ENCODE results near the gene WFIKKN1.

Gene WFIKKN1

GRCh38 chr16:675884-676564 lies 45.2 kb downstream of the WFIKKN1 start:
- no peak for FAIRE-seq

- no peak for FAIRE-seq
These were observed 45.7 kb downstream of the WFIKKN1 start for GRCh38 chr16:676565-676902.

GRCh38 chr16:676913-677312 lies 46.1 kb downstream of the WFIKKN1 start:
- FAIRE-seq: no peak

GRCh38 chr16:677316-678190 lies 46.8 kb downstream of the WFIKKN1 start:
- no peak for FAIRE-seq

DNA sequence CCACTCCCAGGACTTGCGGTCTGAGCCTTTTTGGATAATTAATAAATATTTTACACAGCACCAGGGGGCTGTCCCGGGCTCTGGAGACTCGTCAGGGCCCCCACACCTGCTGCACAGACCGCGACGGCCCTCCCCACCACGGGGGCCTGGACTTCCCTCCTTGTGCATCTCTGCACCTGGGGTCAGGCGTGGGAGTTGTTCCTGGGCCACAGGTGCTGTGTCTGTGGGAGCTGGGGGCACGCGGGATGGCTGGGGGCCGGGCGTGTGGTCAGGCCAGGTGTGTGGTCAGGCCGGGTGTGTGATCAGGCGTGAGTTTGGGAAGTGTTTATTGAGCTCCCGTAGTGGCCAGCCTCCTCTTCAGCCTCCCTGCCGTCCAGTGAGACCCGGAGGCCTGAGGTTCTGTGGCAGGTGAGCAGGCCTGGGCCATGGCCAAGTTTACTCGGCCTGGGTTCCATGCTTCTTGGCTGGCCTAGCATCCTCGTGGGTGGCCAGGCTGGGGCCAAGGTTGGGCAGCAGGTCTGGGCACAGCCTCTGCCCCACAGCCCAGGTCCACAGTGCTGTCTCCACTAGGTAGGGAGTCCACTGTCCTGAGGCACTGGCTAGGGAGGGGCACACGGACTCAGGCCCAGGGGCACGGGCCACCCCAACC lies 47.5 kb downstream of the WFIKKN1 start:
- FAIRE-seq: no peak

- FAIRE-seq: no peak
These were observed 48.4 kb downstream of the WFIKKN1 start for GRCh38 chr16:678858-679813.

GRCh38 chr16:679814-680624 lies 49.2 kb downstream of the WFIKKN1 start, which contains the start of gene STUB1:
STUB1 (plus strand) TSS chr16:680410; CDS start chr16:680526, 116 bp downstream.
- no peak for FAIRE-seq

DNA sequence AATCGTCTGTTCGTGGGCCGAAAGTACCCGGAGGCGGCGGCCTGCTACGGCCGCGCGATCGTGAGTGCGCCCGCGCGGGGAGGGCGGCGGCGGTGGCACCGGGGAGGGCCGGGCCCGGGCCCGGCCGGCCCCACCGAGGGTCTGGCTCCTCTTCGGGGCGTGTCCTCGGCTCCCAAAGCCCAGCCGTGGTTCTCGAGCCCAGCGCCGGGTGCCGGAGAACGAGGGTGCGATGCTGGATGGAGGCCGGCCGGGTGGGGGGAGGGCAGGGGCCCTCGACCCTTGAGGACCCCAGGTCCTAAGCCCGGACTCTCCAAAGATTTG lies 49.8 kb downstream of the WFIKKN1 start:
- no peak for FAIRE-seq

GRCh38 chr16:680967-681745 lies 50.4 kb downstream of the WFIKKN1 start:
- FAIRE-seq: no peak

DNA sequence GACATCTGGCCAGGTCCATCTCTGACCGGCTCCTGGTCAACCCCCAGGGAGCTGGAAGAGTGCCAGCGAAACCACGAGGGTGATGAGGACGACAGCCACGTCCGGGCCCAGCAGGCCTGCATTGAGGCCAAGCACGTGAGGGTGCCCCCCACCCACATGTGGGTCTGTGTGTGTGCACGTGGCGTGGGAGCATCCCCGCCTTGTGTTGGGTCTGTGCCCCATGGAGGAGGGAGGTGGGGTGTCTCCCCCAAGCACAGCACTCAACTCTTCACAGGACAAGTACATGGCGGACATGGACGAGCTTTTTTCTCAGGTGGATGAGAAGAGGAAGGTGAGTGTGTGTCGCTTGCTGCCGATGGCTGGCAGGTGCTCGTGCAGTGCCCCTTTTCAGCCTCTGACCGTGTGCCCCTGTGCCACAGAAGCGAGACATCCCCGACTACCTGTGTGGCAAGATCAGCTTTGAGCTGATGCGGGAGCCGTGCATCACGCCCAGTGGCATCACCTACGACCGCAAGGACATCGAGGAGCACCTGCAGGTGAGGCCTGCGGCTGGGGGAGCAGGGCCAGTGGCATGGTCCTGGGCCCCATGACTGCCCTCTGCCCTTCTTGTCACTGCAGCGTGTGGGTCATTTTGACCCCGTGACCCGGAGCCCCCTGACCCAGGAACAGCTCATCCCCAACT lies 51.1 kb downstream of the WFIKKN1 start:
- no peak for FAIRE-seq

DNA sequence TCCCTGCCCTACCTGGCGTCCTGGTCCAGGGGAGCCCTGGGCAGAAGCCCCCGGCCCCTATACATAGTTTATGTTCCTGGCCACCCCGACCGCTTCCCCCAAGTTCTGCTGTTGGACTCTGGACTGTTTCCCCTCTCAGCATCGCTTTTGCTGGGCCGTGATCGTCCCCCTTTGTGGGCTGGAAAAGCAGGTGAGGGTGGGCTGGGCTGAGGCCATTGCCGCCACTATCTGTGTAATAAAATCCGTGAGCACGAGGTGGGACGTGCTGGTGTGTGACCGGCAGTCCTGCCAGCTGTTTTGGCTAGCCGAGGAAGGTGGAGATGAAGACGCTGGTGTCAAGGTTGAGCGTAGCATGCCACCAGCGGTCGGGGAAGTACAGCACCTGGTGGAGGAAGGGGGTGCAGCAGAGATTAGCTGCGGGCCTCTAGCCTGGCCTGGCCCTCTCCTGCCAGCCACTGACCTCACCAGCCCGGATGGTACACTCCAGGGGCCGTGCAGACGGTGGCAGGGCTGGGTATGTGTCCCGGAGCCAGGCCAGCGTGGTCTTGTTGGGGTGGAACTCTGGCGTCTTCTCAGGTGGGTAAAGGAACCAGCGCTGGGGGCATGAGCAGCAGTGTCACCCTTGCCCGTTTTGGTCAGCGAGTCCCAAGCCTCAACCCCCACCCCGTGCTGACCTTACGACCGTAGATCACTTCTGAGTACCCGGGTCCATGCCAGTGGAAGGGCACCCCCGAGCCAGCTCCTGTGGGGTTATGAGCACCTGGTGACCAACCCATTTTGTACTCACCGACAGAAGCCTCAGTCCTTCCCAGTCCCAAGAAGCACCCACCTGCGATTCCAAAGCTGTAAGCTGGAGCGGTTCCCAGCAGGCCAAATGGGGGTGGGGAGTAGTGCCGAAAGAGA lies 52.0 kb downstream of the WFIKKN1 start:
- FAIRE-seq: no peak

DNA sequence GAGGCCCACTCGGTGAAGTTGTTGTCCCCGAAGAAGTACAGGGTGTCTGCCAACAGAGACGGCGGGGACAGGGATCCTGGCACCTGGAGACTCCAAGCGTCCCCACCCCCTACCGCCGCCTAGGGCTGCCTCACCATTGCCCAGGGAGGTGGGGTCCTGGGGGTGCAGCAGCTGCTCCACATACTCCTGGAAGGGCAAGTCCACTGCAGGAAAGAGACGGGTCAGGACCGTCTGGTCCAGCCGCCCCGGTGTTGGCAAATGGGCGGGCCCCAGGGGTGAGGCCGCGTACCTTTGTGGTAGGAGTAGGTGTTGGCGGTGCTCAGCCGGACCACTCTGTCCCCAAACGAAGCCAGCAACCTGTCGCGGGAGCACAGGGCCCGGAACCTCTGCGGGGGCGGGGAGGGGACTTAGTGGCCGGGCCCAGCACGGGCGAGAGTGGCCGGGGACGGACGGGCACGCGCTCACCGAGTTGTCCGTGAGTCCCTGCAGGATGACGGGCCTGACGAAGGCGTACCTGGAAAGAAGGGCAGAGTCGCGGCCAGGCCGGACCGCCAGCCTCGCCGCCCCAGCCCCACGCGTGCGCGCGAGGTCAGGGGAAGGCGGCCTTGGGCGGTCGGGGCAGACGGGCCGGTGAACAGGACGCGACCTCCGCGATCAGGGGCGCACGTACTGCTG lies 52.7 kb downstream of the WFIKKN1 start:
- FAIRE-seq: no peak

Measured in G401.6 (cell line).